Osteocyte (in vitro differentiated cells): ENCODE data around the gene FBXO28. TPM values are rescaled to one million over a fixed set of nuclear protein-coding genes. Genes with fewer than 3 reads are reported as not detected.

ENCODE experiments used
- DNase-seq: peaks from one replicate; pipeline ENCODE4 v3.0.0; 2021; ENCODE audit warnings: mixed read lengths; ENCODE audit not compliant: unreplicated experiment; ENCODE audit errors: extremely low spot score
- H3K27ac Mint-ChIP-seq: one replicate; pipeline ENCODE4 v1.8.0; 2021; ENCODE audit warnings: mild to moderate bottlenecking, mixed read lengths; ENCODE audit not compliant: unreplicated experiment
- H3K27me3 Mint-ChIP-seq: one replicate; pipeline ENCODE4 v1.8.0; 2021; ENCODE audit warnings: mixed read lengths; ENCODE audit not compliant: unreplicated experiment
- H3K36me3 Mint-ChIP-seq: one replicate; pipeline ENCODE4 v1.8.0; 2021; ENCODE audit warnings: mixed read lengths; ENCODE audit not compliant: unreplicated experiment
- H3K4me1 Mint-ChIP-seq: one replicate; pipeline ENCODE4 v1.8.0; 2021; ENCODE audit warnings: mixed read lengths; ENCODE audit not compliant: unreplicated experiment
- H3K4me3 Mint-ChIP-seq: one replicate; pipeline ENCODE4 v1.8.0; 2021; ENCODE audit warnings: mild to moderate bottlenecking, moderate library complexity, mixed read lengths; ENCODE audit not compliant: unreplicated experiment
- H3K9me3 Mint-ChIP-seq: one replicate; pipeline ENCODE4 v1.8.0; 2021; ENCODE audit warnings: mixed read lengths; ENCODE audit not compliant: unreplicated experiment
- total RNA-seq: library from RNA; stranded (reverse); gene quantifications from 2 replicates; pipeline ENCODE4 v1.2.1, GENCODE V29; 2021
- TF ChIP-seq, protein P1 (sequence below): fragments of 200-600 bp; sonication (generic); IDR thresholded peaks from 2 replicates; pipeline ENCODE4 v1.5.0; 2021; ENCODE audit warnings: antibody characterized with exemption, mild to moderate bottlenecking, moderate library complexity

The FBXO28 gene
- total RNA-seq, 1 donor from 2014 or later: 28.1 TPM

DNA sequence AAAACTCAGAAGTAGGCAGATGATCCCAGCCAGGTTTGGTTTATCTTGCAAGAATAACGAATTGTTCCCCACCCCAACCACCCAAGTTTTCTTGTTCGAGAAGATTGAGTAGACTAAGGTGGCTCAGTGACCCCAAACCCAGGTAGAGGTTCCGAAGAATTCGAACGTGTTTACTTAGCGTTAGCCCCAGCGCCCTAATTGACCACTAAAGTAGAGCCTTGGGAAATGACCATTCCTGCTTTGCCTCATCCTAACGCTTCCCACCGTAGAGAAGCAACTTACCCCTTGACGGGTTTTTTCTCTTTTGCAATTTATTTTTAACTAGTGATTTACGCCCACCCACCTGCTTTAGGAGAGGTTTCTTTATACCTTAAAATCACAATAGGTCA lies 870 bp downstream of the FBXO28 start:
- H3K27ac Mint-ChIP-seq: peak overlapping the region; percentile 90
- H3K9me3 Mint-ChIP-seq: peaks cover 4% of the 10 kb centered on the region
- peaks cover 24% of the 10 kb centered on the region for H3K4me1 Mint-ChIP-seq
- peaks cover 4% of the 10 kb centered on the region for H3K36me3 Mint-ChIP-seq
- TF ChIP-seq, protein P1, sequence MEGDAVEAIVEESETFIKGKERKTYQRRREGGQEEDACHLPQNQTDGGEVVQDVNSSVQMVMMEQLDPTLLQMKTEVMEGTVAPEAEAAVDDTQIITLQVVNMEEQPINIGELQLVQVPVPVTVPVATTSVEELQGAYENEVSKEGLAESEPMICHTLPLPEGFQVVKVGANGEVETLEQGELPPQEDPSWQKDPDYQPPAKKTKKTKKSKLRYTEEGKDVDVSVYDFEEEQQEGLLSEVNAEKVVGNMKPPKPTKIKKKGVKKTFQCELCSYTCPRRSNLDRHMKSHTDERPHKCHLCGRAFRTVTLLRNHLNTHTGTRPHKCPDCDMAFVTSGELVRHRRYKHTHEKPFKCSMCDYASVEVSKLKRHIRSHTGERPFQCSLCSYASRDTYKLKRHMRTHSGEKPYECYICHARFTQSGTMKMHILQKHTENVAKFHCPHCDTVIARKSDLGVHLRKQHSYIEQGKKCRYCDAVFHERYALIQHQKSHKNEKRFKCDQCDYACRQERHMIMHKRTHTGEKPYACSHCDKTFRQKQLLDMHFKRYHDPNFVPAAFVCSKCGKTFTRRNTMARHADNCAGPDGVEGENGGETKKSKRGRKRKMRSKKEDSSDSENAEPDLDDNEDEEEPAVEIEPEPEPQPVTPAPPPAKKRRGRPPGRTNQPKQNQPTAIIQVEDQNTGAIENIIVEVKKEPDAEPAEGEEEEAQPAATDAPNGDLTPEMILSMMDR: no peak
- DNase-seq: no peak
- H3K4me3 Mint-ChIP-seq: peak overlapping the region; percentile 83
- H3K27me3 Mint-ChIP-seq: peaks cover 14% of the 10 kb centered on the region

DNA sequence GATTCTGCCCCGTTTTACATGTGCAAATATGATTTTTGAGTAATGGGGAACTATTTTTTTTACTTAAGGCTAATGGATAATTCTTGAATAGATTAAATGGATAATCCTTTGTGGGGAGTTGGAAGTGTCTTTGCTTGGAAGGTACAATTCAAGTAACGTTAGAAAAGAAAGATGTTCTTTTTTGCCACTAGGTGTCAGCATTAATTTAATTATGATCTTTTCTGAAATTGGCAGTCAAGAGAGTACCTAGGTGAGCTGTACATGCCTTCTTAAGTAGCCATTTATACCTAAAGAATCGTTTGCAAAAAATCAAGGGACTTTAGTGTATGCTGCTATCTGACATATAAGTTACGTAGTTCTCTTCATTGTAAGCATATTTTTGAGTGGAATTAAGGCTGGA lies 2.2 kb downstream of the FBXO28 start:
- no peak for DNase-seq
- peaks cover 4% of the 10 kb centered on the region for H3K9me3 Mint-ChIP-seq
- H3K27me3 Mint-ChIP-seq: peaks cover 3% of the 10 kb centered on the region
- H3K27ac Mint-ChIP-seq: no peak overlapping the region
- H3K4me1 Mint-ChIP-seq: peaks cover 24% of the 10 kb centered on the region
- peak overlapping the region; percentile 58 for H3K4me3 Mint-ChIP-seq
- TF ChIP-seq, protein P1: peak; percentile 64
- H3K36me3 Mint-ChIP-seq: peaks cover 7% of the 10 kb centered on the region

DNA sequence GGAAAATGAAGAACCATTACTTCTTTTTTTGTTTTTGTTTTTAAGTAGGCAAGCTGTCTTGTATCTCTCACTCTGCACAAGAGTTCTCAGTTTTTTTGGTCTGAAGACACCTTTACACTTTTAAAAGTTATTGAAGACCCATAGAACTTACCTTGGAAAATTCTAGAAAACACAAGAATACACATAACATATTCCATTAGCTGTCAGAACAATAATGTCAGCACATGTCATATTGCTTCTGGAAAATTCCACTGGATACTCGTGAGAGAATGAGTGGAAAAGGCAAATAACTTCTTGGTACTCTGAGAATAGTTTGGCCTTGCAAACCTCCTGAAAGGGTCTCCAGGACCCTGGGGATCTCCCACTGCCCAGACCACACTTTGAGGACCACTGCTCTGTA lies 4.8 kb downstream of the FBXO28 start:
- H3K27ac Mint-ChIP-seq: no peak overlapping the region
- TF ChIP-seq, protein P1: no peak
- peaks cover 20% of the 10 kb centered on the region for H3K4me1 Mint-ChIP-seq
- peaks cover 7% of the 10 kb centered on the region for H3K36me3 Mint-ChIP-seq
- peaks cover under 1% of the 10 kb centered on the region for H3K9me3 Mint-ChIP-seq
- no peaks in the 10 kb centered on the region for H3K27me3 Mint-ChIP-seq
- no peak for DNase-seq
- no peak overlapping the region for H3K4me3 Mint-ChIP-seq

DNA sequence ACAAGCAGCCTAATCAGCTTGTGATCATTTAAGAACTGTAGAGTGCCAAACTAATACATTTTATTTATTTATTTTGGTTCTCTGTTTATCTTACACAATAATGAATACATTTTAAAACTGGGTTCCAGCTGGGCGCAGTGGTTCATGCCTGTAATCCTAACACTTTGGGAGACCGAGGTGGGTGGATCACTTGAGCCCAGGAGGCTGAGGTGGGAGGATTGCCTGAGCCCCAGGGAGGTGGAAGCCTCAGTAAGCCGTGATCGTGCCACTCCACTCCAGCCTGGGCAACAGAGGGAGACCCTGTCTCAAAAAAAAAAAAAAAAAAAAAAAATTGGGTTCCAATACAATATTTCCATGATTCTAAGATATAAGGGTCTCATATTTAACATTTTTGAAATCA lies 9.2 kb downstream of the FBXO28 start:
- Mint-ChIP-seq H3K36me3 (peaks cover 7% of the 10 kb centered on the region), H3K27ac (no peak overlapping the region), H3K4me3 (no peak overlapping the region), H3K27me3 (no peaks in the 10 kb centered on the region), H3K4me1 (peaks cover 16% of the 10 kb centered on the region), H3K9me3 (no peaks in the 10 kb centered on the region)
- DNase-seq: no peak
- TF ChIP-seq, protein P1: no peak

DNA sequence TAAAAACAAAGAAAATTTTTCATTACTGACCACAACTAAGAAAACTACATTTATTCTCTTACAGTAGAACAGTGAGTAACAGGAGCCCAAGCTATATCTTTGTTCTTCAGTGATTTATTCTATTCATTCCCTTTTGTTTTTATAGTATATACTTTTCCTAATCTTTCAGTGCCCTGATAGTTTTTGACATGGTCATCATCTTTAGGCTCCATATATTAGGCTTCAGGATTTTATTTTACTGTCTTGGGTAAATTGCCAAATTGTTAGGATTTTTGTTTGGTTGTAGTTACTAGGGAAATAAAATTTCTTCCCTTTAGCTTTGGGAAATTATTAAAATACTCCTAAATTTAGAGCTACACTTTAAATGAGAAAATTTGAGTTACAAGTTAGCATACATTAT lies 10.3 kb downstream of the FBXO28 start:
- peaks cover 20% of the 10 kb centered on the region for H3K4me1 Mint-ChIP-seq
- TF ChIP-seq, protein P1: no peak
- DNase-seq: no peak

More for the DNA sequence above, 10.3 kb downstream of the FBXO28 start:
- H3K27me3 Mint-ChIP-seq: no peaks in the 10 kb centered on the region
- H3K36me3 Mint-ChIP-seq: peaks cover 7% of the 10 kb centered on the region
- H3K27ac Mint-ChIP-seq: no peak overlapping the region
- no peak overlapping the region for H3K4me3 Mint-ChIP-seq
- no peaks in the 10 kb centered on the region for H3K9me3 Mint-ChIP-seq
